Upper lobe of left lung (tissue), 4 donors: ENCODE results near the gene ENTHD1.

Source experiments
- CTCF ChIP-seq, 6 experiments: fragments of 450-650 bp in 4 of 6; fragments of 200-600 bp in 2 of 6; sonication (generic) in 2 of 6; IDR thresholded peaks; one replicate each; pipeline ENCODE4 v1.5.1; 2016 to 2019; ENCODE audit warnings: antibody characterized with exemption in 6 of 6
- EP300 ChIP-seq, 4 donors: sonication (generic); formaldehyde crosslinking; IDR thresholded peaks; one replicate each; pipeline ENCODE4 v1.5.1; 2017; ENCODE audit warnings: antibody characterized with exemption in 4 of 4, control low read depth in 2 of 4

GRCh38 chr22:39914584-39914983, 21.0 kb upstream of the ENTHD1 start:
- TF ChIP-seq CTCF (IDR thresholded peaks at IDR 0.05), result no peak
- no peak for TF ChIP-seq EP300 (IDR thresholded peaks at IDR 0.05)
